Stromal cell of bone marrow (primary cell): ENCODE data around the gene BCAP29.
"Not testable (repeated sequence)": the region's sequence is repeated elsewhere in the genome, so short reads cannot be mapped to it uniquely, and the experiment has no call there.

Experiments
- DNase-seq: peaks from one replicate; pipeline ENCODE4 v3.0.0-alpha.2; 2012; ENCODE audit warnings: low read depth

The BCAP29 gene

GRCh38 chr7:107579885-107580715 lies at the start of gene BCAP29:
BCAP29 (plus strand) TSS chr7:107580246; CDS start chr7:107580773, 527 bp downstream.
- no peak for DNase-seq

GRCh38 chr7:107530751-107531150 lies 49.3 kb upstream of the BCAP29 start:
- DNase-seq, result no peak

GRCh38 chr7:107534139-107534538 lies 45.9 kb upstream of the BCAP29 start:
- DNase-seq, result no peak

GRCh38 chr7:107537228-107537627 lies 42.8 kb upstream of the BCAP29 start:
- DNase-seq, result not testable (repeated sequence)

GRCh38 chr7:107538001-107538400 lies 42.0 kb upstream of the BCAP29 start:
- no peak for DNase-seq

GRCh38 chr7:107543338-107543993 lies 36.6 kb upstream of the BCAP29 start:
- DNase-seq, result no peak

GRCh38 chr7:107544848-107545591 lies 35.0 kb upstream of the BCAP29 start:
- no peak for DNase-seq

- DNase-seq, result no peak
Observed at GRCh38 chr7:107551936-107552335, 28.1 kb upstream of the BCAP29 start.

- DNase-seq, result no peak
Observed at GRCh38 chr7:107555893-107556292, 24.2 kb upstream of the BCAP29 start.

- peak; percentile 42 for DNase-seq
Observed at GRCh38 chr7:107559864-107560263, 20.2 kb upstream of the BCAP29 start.

GRCh38 chr7:107560898-107561516 lies 19.0 kb upstream of the BCAP29 start:
- DNase-seq, result no peak

GRCh38 chr7:107563081-107563774 lies 16.8 kb upstream of the BCAP29 start:
- no peak for DNase-seq

GRCh38 chr7:107563775-107564552 lies 16.1 kb upstream of the BCAP29 start, which contains the start of the genes COG5 and DUS4L:
COG5 (minus strand) TSS chr7:107563920; CDS start chr7:107563896, 24 bp downstream.
DUS4L (plus strand) TSS chr7:107563971; CDS start chr7:107567071, 3,100 bp downstream.
- DNase-seq, result peak; percentile 50

- DNase-seq, result peak; percentile 88
Observed at GRCh38 chr7:107564553-107565298, 15.3 kb upstream of the BCAP29 start.

GRCh38 chr7:107570298-107570697 lies 9.7 kb upstream of the BCAP29 start:
- no peak for DNase-seq

- DNase-seq, result no peak
Observed at GRCh38 chr7:107573537-107573936, 6.5 kb upstream of the BCAP29 start.

- DNase-seq, result no peak
Observed at GRCh38 chr7:107579554-107579884, 527 bp upstream of the BCAP29 start.

GRCh38 chr7:107580716-107581383 lies 804 bp downstream of the BCAP29 start:
- DNase-seq, result no peak

- no peak for DNase-seq
Observed at GRCh38 chr7:107581387-107582013, 1.5 kb downstream of the BCAP29 start.
